Skin of body (tissue), 1 donor: Measurements from ENCODE around the gene TLE6. TPM values are rescaled to one million over a fixed set of nuclear protein-coding genes. Genes with fewer than 3 reads are reported as not detected.

Experiments used
- total RNA-seq: library from RNA; depleted of rRNA; stranded (reverse); fragments of >200 nt; gene quantifications from one replicate; pipeline ENCODE4 v1.2.3, GENCODE V29; 2014

Gene TLE6
- total RNA-seq, 1 donor from 2014 or later: 0.79 TPM

Other genes starting within 250 kb of the TLE6 start
- gene SLC39A3, start 237.5 kb upstream of the TLE6 start, total RNA-seq: 8.7 TPM
- gene SGTA, start 194.3 kb upstream of the TLE6 start, total RNA-seq: 18.7 TPM
- 38.9 TPM for gene THOP1, start 192.1 kb upstream of the TLE6 start, total RNA-seq
- 5.8 TPM for gene ZNF554, start 157.7 kb upstream of the TLE6 start, total RNA-seq
- gene ZNF555, start 136.1 kb upstream of the TLE6 start, total RNA-seq: 8.4 TPM
- gene ZNF556, start 110.2 kb upstream of the TLE6 start, total RNA-seq: 4.6 TPM
- 9.1 TPM for gene ZNF57, start 76.6 kb upstream of the TLE6 start, total RNA-seq
- 5.0 TPM for gene ZNF77, start 32.6 kb upstream of the TLE6 start, total RNA-seq
- gene TLE2, start 51.7 kb downstream of the TLE6 start, total RNA-seq: 10.9 TPM
- 69.0 TPM for gene TLE5, start 84.9 kb downstream of the TLE6 start, total RNA-seq
- 29.6 TPM for gene GNA11, start 116.8 kb downstream of the TLE6 start, total RNA-seq
- 13.2 TPM for gene GNA15, start 158.5 kb downstream of the TLE6 start, total RNA-seq
- gene S1PR4, start 201.2 kb downstream of the TLE6 start, total RNA-seq: 1.9 TPM
- 10.9 TPM for gene NCLN, start 208.4 kb downstream of the TLE6 start, total RNA-seq
- gene CELF5, start 247.1 kb downstream of the TLE6 start, total RNA-seq: 0.30 TPM